SH-SY5Y (cell line): ENCODE data around the gene KREMEN2.

Experiments used
- GATA2 ChIP-seq: IDR thresholded peaks from 2 replicates; pipeline ENCODE4 v1.6.1; 2011; ENCODE audit warnings: mild to moderate bottlenecking, low read depth, low read length
- GATA3 ChIP-seq: IDR thresholded peaks from 2 replicates; pipeline ENCODE4 v1.6.1; 2011; ENCODE audit warnings: low read depth, mild to moderate bottlenecking, low read length, moderate library complexity

- no peak for TF ChIP-seq GATA3
- TF ChIP-seq GATA2 = no peak
Observed at GRCh38 chr16:2949705-2950352, 14.2 kb upstream of the KREMEN2 start.
